Cardiac muscle cell (in vitro differentiated cells and primary cell): ENCODE data around the gene SLC35F5. TPM values are rescaled to one million over a fixed set of nuclear protein-coding genes. Genes with fewer than 3 reads are reported as not detected.
A peak's percentile ranks its signal among the peaks of the same experiment; 100 is the strongest.

Source experiments
- DNase-seq, 2 donors: peaks; one replicate each; pipeline versions ENCODE4 v3.0.0 to v3.0.0-alpha.2; 2010 to 2017; ENCODE audit warnings: low read depth in 1 of 2, low spot score in 1 of 2
- H3K27ac ChIP-seq: fragments of 200-600 bp; sonication (generic); 2 replicates; pipeline ENCODE4 v1.5.1; 2016
- H3K27me3 ChIP-seq: fragments of 200-600 bp; sonication (generic); 2 replicates; pipeline ENCODE4 v1.6.0; 2016; ENCODE audit warnings: control low read depth
- H3K36me3 ChIP-seq: fragments of 200-600 bp; sonication (generic); 2 replicates; pipeline ENCODE4 v1.5.1; 2016; ENCODE audit warnings: control low read depth
- H3K4me1 ChIP-seq: fragments of 200-600 bp; sonication (generic); 2 replicates; pipeline ENCODE4 v1.8.1; 2017; ENCODE audit warnings: low read depth, mild to moderate bottlenecking, mixed run types
- H3K4me3 ChIP-seq: fragments of 200-600 bp; sonication (generic); 2 replicates; pipeline ENCODE4 v1.5.1; 2016; ENCODE audit warnings: mild to moderate bottlenecking
- H3K9me3 ChIP-seq: fragments of 200-600 bp; sonication (generic); 2 replicates; pipeline ENCODE4 v1.5.1; 2017; ENCODE audit warnings: low read depth, mild to moderate bottlenecking, control low read depth
- CTCF ChIP-seq: IDR thresholded peaks from 2 replicates; pipeline ENCODE4 v1.5.1; 2012; ENCODE audit warnings: low read depth, mild to moderate bottlenecking, low read length
- polyA plus RNA-seq: library from polyadenylated mRNA; unstranded; fragments of >200 nt; fragmentation: Nextera tagmentation; extraction: Ambion mirVana; gene quantifications from 2 replicates; pipeline ENCODE4 v1.2.1, GENCODE V29; 2016
- total RNA-seq: library from RNA; depleted of rRNA; stranded (reverse); fragments of >200 nt; gene quantifications from 2 replicates; pipeline ENCODE4 v1.2.3, GENCODE V29; 2016

SLC35F5 gene
- total and polyA plus RNA-seq, 2 experiments from 2014 or later = 27.6 to 48.4 TPM

- H3K36me3 ChIP-seq = no peaks in the 10 kb centered on the region
- H3K4me1 ChIP-seq = peaks cover 2% of the 10 kb centered on the region
- TF ChIP-seq CTCF = no peak
- DNase-seq = peak in 1 of 2 donors; percentile 79
- H3K27me3 ChIP-seq = no peaks in the 10 kb centered on the region
- no peak overlapping the region for H3K4me3 ChIP-seq
- H3K9me3 ChIP-seq = no peaks in the 10 kb centered on the region
- H3K27ac ChIP-seq = no peak overlapping the region
Observed at GRCh38 chr2:113762377-113763118, 6.1 kb upstream of the SLC35F5 start.

GRCh38 chr2:113760400-113760799 is 4.0 kb upstream of the SLC35F5 start:
- Histone ChIP-seq H3K36me3 (no peaks in the 10 kb centered on the region), H3K27me3 (no peaks in the 10 kb centered on the region), H3K4me3 (no peak overlapping the region), H3K9me3 (no peaks in the 10 kb centered on the region), H3K27ac (no peak overlapping the region), H3K4me1 (peaks cover 6% of the 10 kb centered on the region)
- no peak for TF ChIP-seq CTCF
- DNase-seq = peak in 1 of 2 donors; percentile 85

- H3K4me1 ChIP-seq = peaks cover 17% of the 10 kb centered on the region
- no peak for TF ChIP-seq CTCF
- H3K36me3 ChIP-seq = no peaks in the 10 kb centered on the region
- peak overlapping the region; percentile 91 for H3K4me3 ChIP-seq
- no peaks in the 10 kb centered on the region for H3K27me3 ChIP-seq
- H3K9me3 ChIP-seq = no peaks in the 10 kb centered on the region
- no peak for DNase-seq
- H3K27ac ChIP-seq = peak overlapping the region; percentile 95
Observed at GRCh38 chr2:113757138-113757657, 756 bp upstream of the SLC35F5 start.

- Histone ChIP-seq H3K27me3 (no peaks in the 10 kb centered on the region), H3K36me3 (peaks cover 3% of the 10 kb centered on the region), H3K4me1 (peaks cover 17% of the 10 kb centered on the region), H3K9me3 (no peaks in the 10 kb centered on the region), H3K4me3 (peak overlapping the region; percentile 91), H3K27ac (peak overlapping the region; percentile 95)
- peak; percentile 13 to 64 for DNase-seq
- TF ChIP-seq CTCF = no peak
Observed at GRCh38 chr2:113755835-113756354, 547 bp downstream of the SLC35F5 start.

GRCh38 chr2:113755035-113755834 is 1.2 kb downstream of the SLC35F5 start:
- peak; percentile 1 to 26 for DNase-seq
- Histone ChIP-seq H3K4me3 (peak overlapping the region; percentile 91), H3K36me3 (peaks cover 4% of the 10 kb centered on the region), H3K27me3 (no peaks in the 10 kb centered on the region), H3K9me3 (no peaks in the 10 kb centered on the region), H3K4me1 (peaks cover 17% of the 10 kb centered on the region), H3K27ac (peak overlapping the region; percentile 95)
- TF ChIP-seq CTCF = no peak
